ENCODE data around the gene ARMS2.

ARMS2 gene

GRCh38 chr10:122458693-122459092 lies 4.2 kb downstream of the ARMS2 start:
- TF ChIP-seq CTCF (IDR thresholded peaks at IDR 0.05; ENCODE audit: control insufficient read depth, insufficient read depth, low read depth, low read length, missing control alignments), result no peak
- no peak for DNase-seq (ENCODE audit: low read depth)

GRCh38 chr10:122459561-122460273 lies 5.3 kb downstream of the ARMS2 start:
- no peak overlapping the region for H3K4me3 ChIP-seq (ENCODE audit: control insufficient read depth, low read depth, low read length)
- peak; percentile 63 for DNase-seq (ENCODE audit: low read depth)
- TF ChIP-seq CTCF (IDR thresholded peaks at IDR 0.05; ENCODE audit: control insufficient read depth, insufficient read depth, low read depth, low read length, missing control alignments), result no peak

More at GRCh38 chr10:122458693-122459092, 4.2 kb downstream of the ARMS2 start:
- no peak overlapping the region for H3K4me3 ChIP-seq (ENCODE audit: control insufficient read depth, low read depth, low read length)

GRCh38 chr10:122460891-122461293 lies 6.4 kb downstream of the ARMS2 start:
- H3K4me3 ChIP-seq (ENCODE audit: control insufficient read depth, low read depth, low read length), result peak overlapping the region; percentile 85
- no peak for TF ChIP-seq CTCF (IDR thresholded peaks at IDR 0.05; ENCODE audit: control insufficient read depth, insufficient read depth, low read depth, low read length, missing control alignments)
- no peak for DNase-seq (ENCODE audit: low read depth)

GRCh38 chr10:122461367-122461728 lies 6.9 kb downstream of the ARMS2 start, which contains the start of gene HTRA1:
HTRA1 (plus strand) TSS chr10:122461553; CDS start chr10:122461653, 100 bp downstream.
- no peak for TF ChIP-seq CTCF (IDR thresholded peaks at IDR 0.05; ENCODE audit: control insufficient read depth, insufficient read depth, low read depth, low read length, missing control alignments)
- no peak for DNase-seq (ENCODE audit: low read depth)
- peak within 1 kb of the TSS; percentile 85 for H3K4me3 ChIP-seq (ENCODE audit: control insufficient read depth, low read depth, low read length)

GRCh38 chr10:122461729-122462532 lies 7.5 kb downstream of the ARMS2 start:
- no peak for TF ChIP-seq CTCF (IDR thresholded peaks at IDR 0.05; ENCODE audit: control insufficient read depth, insufficient read depth, low read depth, low read length, missing control alignments)
- H3K4me3 ChIP-seq (ENCODE audit: control insufficient read depth, low read depth, low read length), result peak overlapping the region; percentile 85
- DNase-seq (ENCODE audit: low read depth), result no peak

GRCh38 chr10:122462533-122463465 lies 8.3 kb downstream of the ARMS2 start:
- DNase-seq (ENCODE audit: low read depth), result no peak
- TF ChIP-seq CTCF (IDR thresholded peaks at IDR 0.05; ENCODE audit: control insufficient read depth, insufficient read depth, low read depth, low read length, missing control alignments), result no peak
- H3K4me3 ChIP-seq (ENCODE audit: control insufficient read depth, low read depth, low read length), result peak overlapping the region; percentile 85

Measured in AG09309 (cell line).